ENCODE data around the gene XPO1. TPM values are rescaled to one million over a fixed set of nuclear protein-coding genes. Genes with fewer than 3 reads are reported as not detected.

The XPO1 gene
- 110 and 157 TPM in 2 replicates for total RNA-seq

GRCh38 chr2:61538200-61538919 is at the start of gene XPO1:
TSS of gene XPO1 (minus strand) at chr2:61538356. CDS start at chr2:61533897, 4,459 bp downstream.

GRCh38 chr2:61470965-61471904 is 66.9 kb downstream of the XPO1 start, which contains the start of gene USP34:
TSS of gene USP34 (minus strand) at chr2:61471087. CDS start at chr2:61470692, 395 bp downstream.

Other genes with a start within 250 kb of the XPO1 start
- 107 and 144 TPM in 2 replicates for gene USP34, start 67.3 kb downstream of the XPO1 start, total RNA-seq

All from hair follicle dermal papilla cell (primary cell).